HG03432 (cell line): ENCODE data around the gene IL16.
"Not testable (repeated sequence)": the region's sequence is repeated elsewhere in the genome, so short reads cannot be mapped to it uniquely, and the experiment has no call there.

Experiments
- ATAC-seq: cut with Tn5 transposase; IDR thresholded peaks from one replicate; pipeline ENCODE4 v1.9.1; 2021; ENCODE audit warnings: mild to moderate bottlenecking, moderate library complexity; ENCODE audit not compliant: unreplicated experiment

Gene IL16

DNA sequence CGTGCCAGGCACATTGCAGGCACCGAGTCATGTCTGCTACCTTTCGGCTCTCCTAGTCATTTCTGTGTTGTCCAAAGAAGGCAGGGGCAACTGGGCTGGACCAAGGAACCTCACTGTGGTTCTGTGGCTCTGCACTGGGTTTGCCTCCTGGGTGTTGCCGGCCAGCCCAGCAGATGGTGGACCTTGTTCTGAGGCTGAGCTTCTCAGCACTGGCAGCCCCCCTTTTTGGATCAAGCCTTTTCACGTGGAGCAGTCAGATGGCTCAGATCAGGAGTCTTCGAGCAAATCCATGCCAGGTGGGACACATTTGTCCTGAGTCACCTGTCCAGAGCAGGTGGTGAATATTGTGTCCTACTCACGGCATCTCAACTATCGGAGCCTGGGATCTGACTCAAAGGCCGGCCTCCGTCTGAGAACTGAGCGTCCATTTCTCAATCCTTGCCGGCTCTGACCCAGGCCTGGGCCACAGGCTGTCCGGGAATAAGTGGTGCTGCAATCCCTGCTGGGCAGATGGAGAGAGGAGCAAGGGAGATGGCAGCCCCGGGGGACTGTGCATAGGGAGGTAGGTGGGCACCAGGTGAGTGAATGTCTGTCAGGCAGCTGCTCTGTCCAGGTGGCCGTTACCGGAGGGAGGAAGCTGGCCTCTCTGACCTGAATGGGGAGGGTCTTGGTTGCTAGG, at the start of gene IL16:
IL16 (plus strand) TSS at position 304 of the 679 bp plus-strand sequence. CDS start 28,521 bp downstream, outside the sequence.
- no peak for ATAC-seq

DNA sequence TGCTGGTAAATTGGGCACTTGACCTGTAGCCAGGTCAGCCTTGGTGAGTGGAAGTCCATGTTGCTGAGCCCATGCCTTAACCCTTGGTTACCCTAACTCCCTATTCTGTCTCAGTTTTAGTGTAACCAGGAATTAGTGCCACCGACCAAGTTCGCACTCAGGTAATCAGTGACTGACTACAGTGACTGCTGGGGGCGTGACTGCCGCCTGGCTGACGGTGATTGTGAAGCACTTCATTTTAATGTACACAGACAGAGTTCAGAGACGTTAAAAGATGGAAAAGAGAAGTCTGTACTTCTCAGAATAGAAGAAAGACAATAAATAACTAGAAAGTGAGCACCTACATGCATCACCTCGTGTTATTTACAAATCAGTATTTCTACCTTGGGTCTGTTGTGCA, 45.3 kb upstream of the IL16 start:
- no peak for ATAC-seq

- ATAC-seq, result no peak
These were observed 44.3 kb upstream of the IL16 start for GRCh38 chr15:81152339-81152738.

GRCh38 chr15:81152799-81153198, 43.9 kb upstream of the IL16 start:
- ATAC-seq, result no peak

GRCh38 chr15:81155375-81156218, 41.1 kb upstream of the IL16 start:
- ATAC-seq, result no peak

GRCh38 chr15:81156324-81156723, 40.4 kb upstream of the IL16 start:
- ATAC-seq, result no peak

DNA sequence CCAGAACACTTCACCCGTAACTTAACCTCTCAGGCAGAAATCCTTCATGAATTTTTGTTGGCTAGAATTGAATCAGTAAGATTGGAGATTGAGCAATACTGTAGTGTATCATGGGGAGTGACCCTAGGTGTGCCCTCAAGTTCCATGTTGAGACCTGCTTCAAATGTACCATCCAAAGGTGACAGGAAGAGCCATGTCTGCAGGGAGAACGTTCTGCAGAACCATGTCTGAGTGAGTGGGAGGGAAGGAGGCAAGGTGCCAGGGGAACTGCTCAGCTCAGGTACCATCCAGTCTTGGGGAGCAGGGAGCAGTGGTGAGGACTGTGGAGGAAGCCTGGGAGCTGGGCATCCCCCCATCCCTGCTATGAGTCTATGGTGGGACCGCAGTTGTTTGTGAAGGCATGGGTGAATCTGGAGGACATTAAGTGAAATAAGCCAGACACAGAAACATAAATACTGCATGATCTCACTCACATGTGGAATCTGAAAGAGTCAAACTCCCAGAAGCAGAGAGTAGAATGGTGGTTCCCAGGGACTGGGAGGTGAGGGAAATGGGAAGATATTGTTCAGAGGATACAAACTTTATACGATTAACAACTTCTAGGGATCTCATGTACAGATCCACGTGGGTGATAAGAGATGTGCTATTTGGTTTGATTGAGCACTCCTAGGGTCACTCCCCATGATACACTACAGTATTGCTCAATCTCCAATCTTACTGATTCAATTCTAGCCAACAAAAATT, 39.3 kb upstream of the IL16 start:
- ATAC-seq, result no peak

DNA sequence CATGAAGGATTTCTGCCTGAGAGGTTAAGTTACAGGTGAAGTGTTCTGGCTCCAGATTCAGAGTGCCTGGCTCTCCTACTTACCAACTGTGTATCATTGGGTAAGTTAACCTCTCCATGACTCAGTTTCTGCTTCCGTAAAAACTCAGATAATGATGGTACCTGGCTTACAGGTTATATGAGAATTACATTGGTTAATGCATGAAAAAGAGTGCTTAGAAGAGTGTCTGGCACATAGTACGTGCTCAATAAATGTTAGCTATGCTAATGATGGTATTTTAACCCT, 38.8 kb upstream of the IL16 start:
- no peak for ATAC-seq

GRCh38 chr15:81158561-81158960, 38.1 kb upstream of the IL16 start:
- ATAC-seq, result not testable (repeated sequence)

- ATAC-seq, result no peak
These were observed 36.1 kb upstream of the IL16 start for GRCh38 chr15:81160312-81161159.

DNA sequence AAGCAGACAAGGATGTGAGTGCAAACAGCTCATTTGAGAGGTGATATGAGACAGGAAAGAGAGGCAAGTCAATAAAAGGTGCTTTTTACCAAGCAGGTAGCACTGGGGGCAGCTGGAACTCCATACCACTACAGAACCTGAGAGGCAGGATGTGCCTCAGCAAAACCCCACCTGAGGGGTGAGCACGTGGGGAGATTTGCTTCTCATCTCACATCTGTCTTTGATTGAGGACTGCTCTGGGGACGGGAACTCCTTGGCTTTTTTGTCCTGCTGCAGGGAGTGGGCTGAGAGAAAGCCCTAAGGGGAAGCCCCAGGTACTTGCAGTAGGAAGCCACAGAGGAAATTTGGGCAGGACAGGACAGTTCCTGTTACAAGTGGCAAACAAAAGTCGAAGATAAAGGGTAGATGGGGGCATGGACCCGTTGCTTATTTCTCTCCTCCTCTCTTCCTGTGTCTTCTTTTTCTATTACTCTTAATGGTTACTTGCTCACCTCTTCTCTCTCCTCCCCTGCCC, 35.5 kb upstream of the IL16 start:
- ATAC-seq, result no peak

DNA sequence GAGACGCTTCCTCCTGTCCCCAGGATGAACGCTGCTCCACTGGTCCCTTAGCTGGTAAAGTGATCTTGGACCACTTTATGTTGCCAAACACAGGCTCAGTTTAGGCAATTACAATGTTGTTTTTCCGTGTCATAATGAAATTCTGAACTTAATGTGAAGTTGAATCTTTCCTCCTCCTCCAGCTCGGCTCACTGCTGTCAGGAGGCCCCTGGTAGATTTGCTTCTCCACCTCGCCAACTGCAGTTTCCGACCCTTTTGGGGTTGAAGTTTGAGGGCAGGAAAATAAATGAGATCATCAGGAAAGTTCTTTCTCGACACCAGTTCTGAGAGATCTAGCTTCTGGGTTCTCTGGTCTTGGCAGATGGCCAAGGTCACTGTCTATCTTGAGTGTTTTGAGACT, 34.8 kb upstream of the IL16 start:
- ATAC-seq, result no peak

DNA sequence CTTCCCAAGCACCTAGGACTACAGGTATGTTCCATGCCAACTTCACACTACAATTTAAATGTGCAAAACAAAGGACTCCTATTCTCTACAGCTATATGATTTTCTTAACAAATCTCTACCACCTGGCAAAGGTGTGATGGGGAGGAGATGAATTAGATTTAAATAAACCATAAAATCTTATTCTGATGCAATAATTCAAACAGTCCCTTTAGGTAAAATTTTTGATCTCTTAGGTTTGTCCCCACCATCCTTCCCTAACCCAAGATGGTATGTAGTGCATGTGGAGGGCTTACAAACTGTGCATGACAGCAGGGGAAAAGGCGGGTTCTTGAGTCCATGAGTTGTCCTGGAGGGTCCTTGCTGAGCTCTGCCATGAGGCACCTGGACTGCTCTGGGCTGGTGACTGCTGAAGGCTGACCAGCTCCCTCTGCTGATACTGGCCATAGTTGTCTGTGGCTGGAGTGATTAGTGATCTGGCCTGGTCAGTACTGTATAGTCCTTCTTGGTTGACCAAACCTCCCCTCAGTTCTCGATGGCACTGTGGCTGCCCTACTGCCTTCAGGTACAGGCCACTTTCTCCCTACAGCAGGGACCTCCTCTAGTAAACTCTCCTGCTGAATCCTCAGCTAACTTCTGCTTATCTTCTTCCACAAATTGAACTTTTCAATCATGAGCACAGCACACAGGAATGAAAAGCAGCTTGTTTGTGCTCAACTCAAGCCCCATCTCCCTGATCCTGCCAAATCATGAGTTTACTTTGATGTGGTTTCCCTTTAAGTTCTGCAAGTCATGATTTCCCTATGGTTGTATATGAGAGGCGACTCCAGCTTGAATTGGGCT, 32.5 kb upstream of the IL16 start:
- no peak for ATAC-seq

GRCh38 chr15:81165535-81165934, 31.1 kb upstream of the IL16 start:
- no peak for ATAC-seq

GRCh38 chr15:81166636-81167305, 29.9 kb upstream of the IL16 start:
- no peak for ATAC-seq

- ATAC-seq, result no peak
These were observed 28.6 kb upstream of the IL16 start for GRCh38 chr15:81168131-81168526.

DNA sequence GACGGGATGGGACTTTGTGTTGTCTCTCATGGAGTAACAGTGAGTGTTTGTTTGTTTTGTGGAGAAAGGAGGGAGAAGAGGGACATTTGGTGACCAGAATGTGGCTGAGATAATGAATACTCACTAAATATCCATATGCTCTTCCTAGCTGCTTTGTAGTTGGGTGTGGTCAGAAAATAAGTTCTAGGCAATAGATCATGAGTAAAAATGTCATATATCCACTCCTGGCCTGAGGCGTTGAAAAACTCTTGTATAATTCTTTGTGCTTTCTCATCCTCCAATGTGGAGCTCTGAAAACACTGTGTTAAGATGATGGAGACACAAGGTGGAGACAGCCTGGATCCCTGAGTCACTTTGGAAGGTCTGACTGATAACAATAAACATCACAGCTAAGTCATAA, 28.0 kb upstream of the IL16 start:
- ATAC-seq, result no peak

GRCh38 chr15:81170511-81170910, 26.2 kb upstream of the IL16 start:
- ATAC-seq, result no peak

DNA sequence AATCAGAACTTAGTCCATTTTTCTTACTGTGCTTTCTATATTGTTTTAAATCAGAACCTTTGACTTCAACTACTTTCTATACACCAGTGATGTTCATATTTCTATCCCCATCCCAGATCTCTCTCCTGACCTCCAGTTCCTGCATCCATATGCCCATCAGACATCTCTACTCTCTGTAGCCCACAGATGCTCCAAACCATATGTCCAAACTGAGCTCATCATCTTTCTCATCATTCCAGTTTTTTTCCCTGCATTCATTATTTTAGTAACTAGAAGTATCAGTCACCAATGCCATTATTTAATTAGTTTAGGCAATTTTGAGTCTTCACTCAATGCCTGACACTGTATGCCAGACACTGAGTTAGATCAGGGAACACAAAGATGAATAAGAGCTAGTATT, 25.4 kb upstream of the IL16 start:
- no peak for ATAC-seq
